Astrocyte (in vitro differentiated cells and primary cell): ENCODE results near the gene FRMD4A. TPM values are rescaled to one million over a fixed set of nuclear protein-coding genes. Genes with fewer than 3 reads are reported as not detected.

Source experiments
- DNase-seq: peaks from one replicate; pipeline ENCODE4 v3.0.0-alpha.2; 2010; ENCODE audit warnings: low read depth
- FAIRE-seq: peaks from 2 replicates; lab custom pipeline; 2011; peaks lifted over from hg19 to GRCh38; lab: Jason Lieb, UNC
- H2AFZ ChIP-seq: 2 replicates; pipeline ENCODE4 v1.6.0; 2012; ENCODE audit warnings: low read depth, low read length, inconsistent platforms
- H3K27ac ChIP-seq: 2 replicates; pipeline ENCODE4 v1.5.1; 2011; ENCODE audit warnings: low read depth, low read length, inconsistent platforms
- H3K27me3 ChIP-seq: 2 replicates; pipeline ENCODE4 v1.6.0; 2011; ENCODE audit warnings: low read length, inconsistent platforms; ENCODE audit not compliant: insufficient read depth
- H3K36me3 ChIP-seq: 2 replicates; pipeline ENCODE4 v1.5.1; 2011; ENCODE audit warnings: low read length, inconsistent platforms; ENCODE audit not compliant: insufficient read depth
- H3K4me1 ChIP-seq: 2 replicates; pipeline ENCODE4 v1.5.1; 2011; ENCODE audit warnings: low read length, inconsistent platforms; ENCODE audit not compliant: insufficient read depth
- H3K4me2 ChIP-seq: 2 replicates; pipeline ENCODE4 v1.6.0; 2012; ENCODE audit warnings: low read length, inconsistent platforms
- H3K4me3 ChIP-seq: 2 replicates; pipeline ENCODE4 v1.5.1; 2011; ENCODE audit warnings: low read depth, mild to moderate bottlenecking, low read length, inconsistent platforms; ENCODE audit not compliant: insufficient read depth
- H3K79me2 ChIP-seq: 2 replicates; pipeline ENCODE4 v1.6.0; 2012; ENCODE audit warnings: mild to moderate bottlenecking, low read length, inconsistent platforms; ENCODE audit not compliant: insufficient read depth
- H3K9ac ChIP-seq: 2 replicates; pipeline ENCODE4 v1.6.0; 2012; ENCODE audit warnings: mild to moderate bottlenecking, low read length, inconsistent platforms
- H3K9me3 ChIP-seq: 2 replicates; pipeline ENCODE4 v1.5.1; 2012; ENCODE audit warnings: low read depth, mild to moderate bottlenecking, low read length, inconsistent platforms; ENCODE audit not compliant: insufficient read depth
- H4K20me1 ChIP-seq: 2 replicates; pipeline ENCODE4 v1.6.0; 2012; ENCODE audit warnings: low read length, inconsistent platforms; ENCODE audit not compliant: insufficient read depth
- H3K27ac Mint-ChIP-seq: one replicate; pipeline ENCODE4 v1.8.0; 2021; ENCODE audit warnings: mild to moderate bottlenecking, mixed read lengths; ENCODE audit not compliant: unreplicated experiment
- H3K27me3 Mint-ChIP-seq: one replicate; pipeline ENCODE4 v1.8.0; 2021; ENCODE audit warnings: low read depth, mixed read lengths; ENCODE audit not compliant: unreplicated experiment
- H3K36me3 Mint-ChIP-seq: one replicate; pipeline ENCODE4 v1.8.0; 2021; ENCODE audit warnings: low read depth, mixed read lengths; ENCODE audit not compliant: unreplicated experiment
- H3K4me1 Mint-ChIP-seq: one replicate; pipeline ENCODE4 v1.8.0; 2021; ENCODE audit warnings: low read depth, mixed read lengths; ENCODE audit not compliant: unreplicated experiment
- H3K4me3 Mint-ChIP-seq: one replicate; pipeline ENCODE4 v1.8.0; 2021; ENCODE audit warnings: mild to moderate bottlenecking, moderate library complexity, mixed read lengths; ENCODE audit not compliant: unreplicated experiment
- H3K9me3 Mint-ChIP-seq: one replicate; pipeline ENCODE4 v1.8.0; 2021; ENCODE audit warnings: mild to moderate bottlenecking, mixed read lengths; ENCODE audit not compliant: unreplicated experiment
- EZH2 ChIP-seq: IDR thresholded peaks from 2 replicates; pipeline ENCODE4 v1.6.1; 2012; ENCODE audit warnings: mild to moderate bottlenecking, low read length, inconsistent platforms; ENCODE audit not compliant: insufficient read depth
- total RNA-seq: library from RNA; stranded (reverse); gene quantifications from 2 replicates; pipeline ENCODE4 v1.2.1, GENCODE V29; 2021
- TF ChIP-seq, protein P1 (sequence below): IDR thresholded peaks from 2 replicates; pipeline ENCODE4 v1.5.1; 2011; ENCODE audit warnings: low read depth, mild to moderate bottlenecking, inconsistent platforms, low read length, moderate library complexity; ENCODE audit not compliant: insufficient read depth

FRMD4A gene
- total RNA-seq, 1 donor from 2014 or later: 82.5 TPM

DNA sequence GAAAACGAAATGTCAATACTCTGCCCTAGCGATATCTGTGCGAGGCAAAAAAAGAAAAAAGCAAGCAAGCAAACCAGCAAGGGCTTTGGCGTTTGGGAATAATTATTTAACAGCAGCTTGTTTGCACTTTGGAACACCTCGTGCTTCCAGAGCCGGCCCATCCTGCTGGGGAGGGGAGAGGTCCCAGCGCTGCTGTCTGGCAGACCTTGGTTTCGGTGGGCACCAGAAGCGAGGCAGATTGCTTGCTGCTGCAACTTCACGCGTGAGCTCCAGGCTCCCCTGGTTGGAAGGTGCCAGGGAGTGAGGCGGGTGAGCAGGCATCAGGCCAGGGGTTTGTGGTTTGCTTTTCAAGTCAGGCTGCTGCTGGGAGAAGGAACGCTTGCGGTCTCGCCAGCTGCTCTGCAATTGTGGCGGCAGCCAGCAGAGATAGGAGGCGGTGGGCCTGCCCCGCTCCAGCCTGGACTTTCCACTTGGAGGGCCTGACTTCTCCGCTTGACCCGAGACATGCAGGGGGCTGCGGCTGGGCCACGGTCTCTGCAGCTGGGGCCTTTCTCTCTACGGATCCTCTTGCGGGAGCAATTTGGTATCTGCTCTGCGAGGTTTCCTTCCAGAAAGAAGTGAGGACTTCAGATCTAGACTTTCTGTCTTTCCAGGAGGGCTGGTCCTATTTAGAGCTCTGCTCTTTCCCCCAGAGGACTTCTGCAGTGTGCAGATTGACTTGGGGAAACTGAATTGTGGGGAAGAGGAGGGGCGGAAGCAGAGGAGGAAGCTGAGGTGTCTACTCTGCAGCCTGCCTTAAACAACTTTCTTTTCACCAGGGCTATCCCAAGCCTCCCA, 612.6 kb downstream of the FRMD4A start:
- Histone ChIP-seq H3K4me3 (no peak overlapping the region), H3K27me3 (no peaks in the 10 kb centered on the region), H3K9ac (peak overlapping the region; percentile 21), H3K4me1 (peaks cover 48% of the 10 kb centered on the region), H3K79me2 (no peaks in the 10 kb centered on the region), H3K27ac (peak overlapping the region; percentile 45), H2AFZ (no peak overlapping the region), H3K36me3 (peaks cover 8% of the 10 kb centered on the region), H3K9me3 (no peaks in the 10 kb centered on the region), H4K20me1 (no peaks in the 10 kb centered on the region), H3K4me2 (peak overlapping the region; percentile 78)
- H3K27me3 Mint-ChIP-seq: no peaks in the 10 kb centered on the region
- FAIRE-seq: peak; percentile 54
- DNase-seq: peak; percentile 97
- peaks cover 15% of the 10 kb centered on the region for H3K4me1 Mint-ChIP-seq
- H3K36me3 Mint-ChIP-seq: peaks cover 18% of the 10 kb centered on the region
- no peak overlapping the region for H3K4me3 Mint-ChIP-seq
- TF ChIP-seq, protein P1, sequence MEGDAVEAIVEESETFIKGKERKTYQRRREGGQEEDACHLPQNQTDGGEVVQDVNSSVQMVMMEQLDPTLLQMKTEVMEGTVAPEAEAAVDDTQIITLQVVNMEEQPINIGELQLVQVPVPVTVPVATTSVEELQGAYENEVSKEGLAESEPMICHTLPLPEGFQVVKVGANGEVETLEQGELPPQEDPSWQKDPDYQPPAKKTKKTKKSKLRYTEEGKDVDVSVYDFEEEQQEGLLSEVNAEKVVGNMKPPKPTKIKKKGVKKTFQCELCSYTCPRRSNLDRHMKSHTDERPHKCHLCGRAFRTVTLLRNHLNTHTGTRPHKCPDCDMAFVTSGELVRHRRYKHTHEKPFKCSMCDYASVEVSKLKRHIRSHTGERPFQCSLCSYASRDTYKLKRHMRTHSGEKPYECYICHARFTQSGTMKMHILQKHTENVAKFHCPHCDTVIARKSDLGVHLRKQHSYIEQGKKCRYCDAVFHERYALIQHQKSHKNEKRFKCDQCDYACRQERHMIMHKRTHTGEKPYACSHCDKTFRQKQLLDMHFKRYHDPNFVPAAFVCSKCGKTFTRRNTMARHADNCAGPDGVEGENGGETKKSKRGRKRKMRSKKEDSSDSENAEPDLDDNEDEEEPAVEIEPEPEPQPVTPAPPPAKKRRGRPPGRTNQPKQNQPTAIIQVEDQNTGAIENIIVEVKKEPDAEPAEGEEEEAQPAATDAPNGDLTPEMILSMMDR: no peak
- TF ChIP-seq EZH2: no peak
- H3K27ac Mint-ChIP-seq: no peak overlapping the region
- peaks cover 2% of the 10 kb centered on the region for H3K9me3 Mint-ChIP-seq

DNA sequence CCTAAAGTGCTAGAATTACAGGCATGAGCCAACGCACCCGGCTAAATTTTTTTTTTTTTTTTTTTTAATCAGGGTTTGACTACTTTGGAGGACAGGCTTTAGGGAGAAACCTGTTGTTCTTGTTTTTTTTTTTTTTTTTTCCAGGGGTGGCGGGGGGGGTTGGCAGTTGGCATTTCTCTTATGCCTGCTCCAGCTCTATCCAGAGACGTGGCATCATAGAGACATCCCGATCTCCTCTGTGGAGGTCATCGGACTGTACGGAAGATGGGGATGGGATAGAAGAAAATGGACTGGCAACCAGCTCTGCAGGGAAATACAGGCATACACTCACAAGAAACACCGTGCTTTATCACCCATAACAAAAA, 613.2 kb downstream of the FRMD4A start:
- H3K4me2 ChIP-seq: peak overlapping the region; percentile 78
- peaks cover 53% of the 10 kb centered on the region for H3K4me1 ChIP-seq
- no peak for FAIRE-seq

More for the DNA sequence above, 613.2 kb downstream of the FRMD4A start:
- no peak overlapping the region for H3K4me3 ChIP-seq
- no peaks in the 10 kb centered on the region for H4K20me1 ChIP-seq
- H3K27me3 ChIP-seq: no peaks in the 10 kb centered on the region
- Mint-ChIP-seq H3K27me3 (no peaks in the 10 kb centered on the region), H3K27ac (no peak overlapping the region), H3K36me3 (peaks cover 17% of the 10 kb centered on the region), H3K4me1 (peaks cover 21% of the 10 kb centered on the region), H3K9me3 (peaks cover 2% of the 10 kb centered on the region), H3K4me3 (no peak overlapping the region)
- H3K9ac ChIP-seq: no peak overlapping the region
- no peaks in the 10 kb centered on the region for H3K79me2 ChIP-seq
- no peak for DNase-seq
- no peaks in the 10 kb centered on the region for H3K9me3 ChIP-seq
- H3K36me3 ChIP-seq: peaks cover 8% of the 10 kb centered on the region
- peak overlapping the region; percentile 22 for H3K27ac ChIP-seq
- TF ChIP-seq, protein P1: no peak
- TF ChIP-seq EZH2: no peak
- no peak overlapping the region for H2AFZ ChIP-seq
